Adrenal gland (tissue), 5 donors: ENCODE measurements around the gene CTU2.

Source experiments
- CTCF ChIP-seq, 6 experiments: fragments of 450-650 bp in 4 of 6; fragments of 200-600 bp in 2 of 6; sonication (generic) in 1 of 6; IDR thresholded peaks; 1 replicate in 5 of 6; 2 replicates in 1 of 6; pipeline versions ENCODE4 v1.5.1 to v1.8.0; 2016 to 2021; ENCODE audit warnings: antibody characterized with exemption in 6 of 6, mild to moderate bottlenecking in 2 of 6, moderate library complexity in 1 of 6
- POLR2A ChIP-seq, 2 donors: fragments of 450-650 bp; IDR thresholded peaks; one replicate each; pipeline ENCODE4 v1.6.1; 2017; ENCODE audit warnings: antibody characterized with exemption in 2 of 2, mild to moderate bottlenecking in 2 of 2, moderate library complexity in 1 of 2
- donor health status: DM: no; HTN: no; CAD: no.

- TF ChIP-seq CTCF (IDR thresholded peaks at IDR 0.05) (no peak), POLR2A (IDR thresholded peaks at IDR 0.05) (no peak)
Measured at GRCh38 chr16:88754109-88754911, 48.0 kb downstream of the CTU2 start.
